EH (cell line): ENCODE measurements around the gene RHBDF1.

Source experiments
- DNase-seq: peaks from one replicate; pipeline ENCODE4 v3.0.0-alpha.2; 2015; ENCODE audit warnings: low read depth

RHBDF1 gene

GRCh38 chr16:72561-73548 is at the start of gene RHBDF1:
RHBDF1 (minus strand) TSS chr16:72631; CDS start chr16:65015, 7,616 bp downstream.
- DNase-seq: peak; percentile 71

GRCh38 chr16:120756-121155 is 48.3 kb upstream of the RHBDF1 start:
- DNase-seq: no peak

- DNase-seq: no peak
Observed at GRCh38 chr16:119835-120491, 47.5 kb upstream of the RHBDF1 start.

GRCh38 chr16:119295-119694 is 46.9 kb upstream of the RHBDF1 start:
- DNase-seq: no peak

- DNase-seq: no peak
Observed at GRCh38 chr16:118857-119256, 46.4 kb upstream of the RHBDF1 start.

DNA sequence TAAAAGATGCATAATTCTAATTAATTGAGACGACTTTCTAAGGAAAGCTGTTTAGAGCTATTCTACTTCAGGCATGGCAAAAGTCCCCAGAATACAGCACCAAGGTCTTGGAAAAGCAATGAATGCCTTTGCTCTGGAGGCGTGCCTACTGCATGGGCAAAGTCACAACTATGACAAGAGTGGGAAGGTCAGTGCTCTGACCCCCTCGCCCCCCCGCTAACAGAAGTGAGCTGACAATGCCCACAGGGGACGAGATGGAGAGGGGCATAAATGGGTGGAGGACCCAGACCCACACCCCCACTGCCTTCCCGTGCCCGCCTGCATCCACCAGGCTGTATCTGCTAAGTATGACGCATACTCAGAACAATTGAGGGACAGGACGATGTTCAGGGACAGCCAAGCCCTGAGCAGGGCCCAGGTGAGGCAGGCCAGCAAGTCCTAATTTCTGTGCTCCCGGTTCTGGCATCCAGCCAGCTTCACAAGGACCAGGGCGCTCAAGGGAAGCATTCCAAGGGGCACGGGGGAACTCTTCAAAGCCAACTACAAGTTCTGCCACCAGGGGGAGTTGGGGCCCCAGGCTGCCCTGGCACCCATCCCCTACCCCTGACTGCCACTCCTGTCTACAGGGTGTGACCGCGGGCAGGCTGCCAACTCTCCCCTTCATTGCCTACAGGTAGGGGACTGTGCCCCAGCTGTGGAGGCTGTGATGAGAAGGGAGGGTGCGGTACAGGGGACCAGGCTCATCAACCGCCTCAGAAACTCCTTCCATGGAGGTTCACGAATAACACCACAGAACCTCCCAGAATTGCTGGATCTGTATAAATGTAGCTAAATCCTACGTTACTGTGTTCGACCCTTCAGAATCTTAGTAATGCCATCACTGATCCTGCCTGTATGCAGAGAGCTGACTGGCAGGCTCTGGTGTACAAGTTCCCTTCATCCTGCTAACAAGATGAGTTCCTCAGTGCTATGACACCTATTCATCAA is 45.2 kb upstream of the RHBDF1 start:
- peak; percentile 55 for DNase-seq

DNA sequence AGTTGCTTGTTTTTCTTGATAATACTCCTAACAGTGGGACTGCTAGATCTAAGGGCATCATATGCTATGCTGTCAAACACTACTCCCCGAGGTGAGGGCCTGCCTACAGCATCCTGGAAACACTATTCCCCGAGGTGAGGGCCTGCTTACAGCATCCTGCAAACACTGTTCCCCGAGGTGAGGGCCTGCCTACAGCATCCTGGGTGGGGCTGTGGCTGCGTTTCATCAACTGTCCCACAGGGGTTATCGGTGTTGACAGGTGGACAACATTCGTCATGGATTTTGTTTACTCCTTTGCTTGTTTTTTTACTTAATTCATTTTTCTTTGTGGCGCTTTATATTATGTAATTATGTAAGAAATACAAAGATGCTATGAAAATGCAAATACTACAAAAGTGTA is 43.6 kb upstream of the RHBDF1 start:
- DNase-seq: no peak

DNA sequence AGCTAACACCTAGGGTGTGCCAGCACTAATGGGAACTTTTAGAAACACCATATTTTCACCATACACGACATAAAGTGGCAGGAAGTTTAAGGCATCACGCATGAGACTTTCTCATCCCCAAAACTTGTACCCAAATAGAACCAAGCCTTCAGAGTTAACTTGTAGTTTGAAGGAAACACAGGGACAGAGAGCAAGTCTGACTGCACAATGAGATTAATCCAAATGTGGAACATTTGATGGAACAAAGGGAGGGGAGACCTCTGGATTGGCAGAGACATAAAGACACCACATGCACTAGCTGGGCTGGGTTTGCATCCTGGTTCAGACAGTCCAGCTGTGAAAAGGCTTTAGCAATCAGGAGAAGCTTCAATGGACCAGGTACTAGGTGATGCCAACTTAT is 41.9 kb upstream of the RHBDF1 start:
- no peak for DNase-seq

GRCh38 chr16:112153-112840 is 39.9 kb upstream of the RHBDF1 start:
- DNase-seq: no peak

- DNase-seq: peak; percentile 82
Observed at GRCh38 chr16:106623-107324, 34.3 kb upstream of the RHBDF1 start.

DNA sequence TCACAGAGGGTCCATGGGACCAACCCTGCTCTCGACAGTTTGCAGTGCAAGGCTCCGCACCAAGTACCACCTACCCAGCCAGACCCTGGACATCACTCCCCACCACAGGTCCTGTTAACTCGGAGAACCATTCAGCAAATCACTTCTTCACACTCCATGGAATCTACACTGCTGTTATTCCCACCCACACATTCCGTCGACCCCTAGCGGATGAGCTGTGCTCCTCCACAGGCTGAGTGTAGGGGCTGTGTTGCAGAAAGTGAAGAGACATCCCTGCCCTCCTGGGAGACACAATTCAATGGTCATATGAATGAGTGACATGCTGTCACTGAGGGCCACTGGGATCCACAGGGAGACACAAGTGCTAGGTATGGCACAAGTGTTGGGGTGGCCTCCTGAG is 33.1 kb upstream of the RHBDF1 start:
- no peak for DNase-seq

DNA sequence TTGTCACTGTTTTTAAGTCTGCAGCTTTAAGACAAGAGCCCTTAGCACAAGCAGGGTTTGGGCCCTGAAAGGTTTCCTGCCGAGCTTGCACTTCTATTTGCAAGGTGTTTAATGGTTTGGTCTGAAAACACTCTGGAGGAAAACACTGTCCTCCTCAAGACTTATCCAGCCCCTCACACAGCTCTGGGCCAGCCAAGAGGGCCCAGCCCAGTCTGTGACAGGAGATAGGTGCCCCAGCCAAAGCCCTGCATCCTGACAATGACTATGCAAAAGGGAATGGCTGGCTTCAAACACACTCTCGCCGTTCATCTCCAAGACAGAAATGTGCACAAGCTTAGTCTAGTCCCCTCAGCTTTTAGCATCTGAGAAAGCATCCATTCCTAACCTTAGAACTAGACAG is 32.5 kb upstream of the RHBDF1 start:
- DNase-seq: no peak

DNA sequence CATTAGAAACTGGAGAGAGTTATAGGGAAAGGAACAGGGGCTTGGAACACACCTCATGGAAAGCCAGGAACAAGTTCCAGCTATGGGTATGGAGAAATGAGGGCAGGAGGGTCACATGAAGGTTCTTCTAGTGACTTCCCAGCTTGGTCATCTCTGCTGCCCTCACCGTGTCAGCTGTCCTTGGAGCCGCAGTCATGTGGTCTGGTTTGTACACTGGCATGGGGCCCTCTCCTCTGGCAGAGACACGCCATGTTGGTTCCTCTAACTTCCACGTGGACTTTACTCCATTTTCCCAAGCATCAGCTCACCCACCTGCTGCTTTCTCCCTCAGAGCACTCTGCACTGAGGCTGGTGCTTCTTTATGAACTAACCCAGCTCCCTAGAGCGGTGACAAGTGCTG is 31.9 kb upstream of the RHBDF1 start:
- DNase-seq: no peak

DNA sequence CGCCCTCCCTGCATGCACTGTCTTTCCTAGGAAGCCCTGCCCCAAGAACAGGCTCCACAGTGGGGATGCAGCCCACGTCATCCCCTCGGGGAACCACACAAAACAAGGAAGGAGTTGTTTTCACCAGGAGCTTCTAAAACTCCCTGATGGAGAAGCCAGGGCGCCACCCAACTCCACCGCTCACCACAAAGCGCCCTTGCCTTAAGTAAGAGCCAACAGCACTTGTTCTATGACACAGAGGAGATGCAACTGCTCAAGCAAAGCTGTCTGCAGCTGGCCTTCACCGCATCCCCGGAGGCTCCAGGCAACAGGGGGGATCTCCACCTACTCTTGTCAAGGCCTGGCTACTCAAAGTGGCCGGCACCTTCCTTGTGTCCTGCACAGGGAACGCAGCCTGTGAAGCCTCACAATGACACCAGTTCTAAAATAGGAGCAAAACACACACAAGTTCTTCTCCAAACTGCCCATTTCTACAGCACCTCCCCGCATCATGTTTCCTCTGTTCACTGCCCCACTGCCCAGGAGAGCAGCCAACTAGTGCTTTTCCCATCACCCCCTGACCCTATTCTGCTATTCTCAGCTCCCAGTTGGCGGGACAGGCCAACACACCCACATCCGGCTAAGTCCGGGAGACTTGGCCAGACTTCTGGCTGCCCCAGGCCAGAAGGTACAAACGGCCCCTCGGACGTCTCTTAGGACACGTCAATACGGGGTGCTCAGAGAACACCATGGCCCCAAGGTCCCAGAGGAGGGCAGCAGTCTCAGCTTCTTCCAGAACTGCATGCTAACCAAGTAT is 29.8 kb upstream of the RHBDF1 start:
- no peak for DNase-seq

- DNase-seq: no peak
Observed at GRCh38 chr16:101586-101985, 29.2 kb upstream of the RHBDF1 start.

DNA sequence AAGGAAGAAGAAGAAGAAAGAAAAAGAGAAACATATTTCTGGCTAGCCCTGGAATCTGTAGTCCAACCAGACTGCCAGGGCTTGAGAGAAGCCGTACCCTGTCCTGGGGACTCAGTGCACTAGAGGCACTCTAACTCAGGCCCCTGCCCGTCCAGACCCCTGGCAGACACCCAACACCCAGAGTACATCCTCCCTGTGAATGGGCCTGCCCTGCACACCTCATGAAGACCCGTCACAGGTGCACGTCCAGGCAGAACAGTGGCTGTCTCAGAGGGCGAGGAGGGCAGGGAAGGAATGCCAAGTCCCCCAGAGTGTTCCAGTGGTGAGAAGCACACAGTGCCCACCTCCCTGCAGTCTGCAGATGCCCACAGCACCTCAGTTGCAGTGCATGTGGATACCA is 28.6 kb upstream of the RHBDF1 start:
- DNase-seq: no peak

DNA sequence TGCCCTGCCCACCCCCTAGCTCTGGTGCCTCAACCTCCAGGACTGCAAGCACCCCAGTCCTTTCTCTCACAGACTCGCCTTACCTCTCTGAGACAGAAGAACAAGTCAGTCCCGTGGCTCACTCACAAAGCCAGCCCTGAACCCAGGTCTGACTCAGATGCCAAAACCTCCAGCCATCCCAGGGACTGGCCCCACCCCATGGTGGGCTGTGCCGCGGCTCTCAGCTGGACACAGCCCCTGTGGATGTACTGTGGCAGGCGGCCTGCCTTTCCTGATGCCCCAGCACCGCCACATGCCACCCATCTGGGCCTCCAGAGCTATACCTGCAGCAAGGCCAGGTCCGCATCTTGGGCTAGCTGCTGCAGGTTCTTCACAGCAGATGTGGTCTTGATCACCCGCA is 25.4 kb upstream of the RHBDF1 start:
- peak; percentile 44 for DNase-seq

GRCh38 chr16:96935-97381 is 24.5 kb upstream of the RHBDF1 start:
- DNase-seq: peak; percentile 90

GRCh38 chr16:94918-95265 is 22.5 kb upstream of the RHBDF1 start:
- no peak for DNase-seq
